GM18867 (cell line): ENCODE measurements around the gene MMP8.
"Not testable (repeated sequence)": the region's sequence is repeated elsewhere in the genome, so short reads cannot be mapped to it uniquely, and the experiment has no call there.

Source experiments
- ATAC-seq: cut with Tn5 transposase; IDR thresholded peaks from one replicate; pipeline ENCODE4 v1.9.1; 2021; ENCODE audit warnings: mild to moderate bottlenecking, moderate library complexity; ENCODE audit not compliant: unreplicated experiment

Gene MMP8

DNA sequence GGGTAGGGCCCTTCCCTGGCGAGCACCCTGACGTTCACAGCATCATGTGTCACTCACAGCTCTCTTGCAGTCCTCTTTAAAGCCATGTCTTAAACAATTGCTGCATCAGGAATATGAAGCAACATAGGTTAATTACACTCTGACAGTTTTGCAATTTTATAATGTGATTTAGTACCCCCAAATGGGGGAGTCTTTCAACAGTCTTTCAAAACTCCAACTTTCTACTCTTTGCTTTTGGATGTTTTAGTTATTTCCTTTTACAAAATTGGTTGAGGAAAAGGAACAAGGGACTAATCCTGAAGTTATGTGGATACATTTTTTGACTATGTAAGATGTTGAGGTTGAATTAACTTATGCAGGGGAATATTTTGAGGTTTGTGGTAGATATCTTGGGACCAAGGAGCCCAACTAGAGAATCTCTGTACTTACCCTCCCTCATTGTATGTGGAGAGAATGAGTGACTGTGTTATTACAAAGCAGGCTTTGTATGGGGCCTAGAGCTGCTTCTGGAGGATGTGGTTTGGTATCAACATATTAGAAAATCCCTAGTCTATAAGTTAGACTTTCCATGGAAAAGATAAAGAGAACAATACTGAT lies at the start of gene MMP8:
Gene MMP8, minus strand, starts transcription at position 51 of the 597 bp plus-strand sequence. CDS start 99 bp downstream, outside the sequence.
- no peak for ATAC-seq

GRCh38 chr11:102773386-102773785 lies 48.6 kb upstream of the MMP8 start:
- ATAC-seq = no peak

DNA sequence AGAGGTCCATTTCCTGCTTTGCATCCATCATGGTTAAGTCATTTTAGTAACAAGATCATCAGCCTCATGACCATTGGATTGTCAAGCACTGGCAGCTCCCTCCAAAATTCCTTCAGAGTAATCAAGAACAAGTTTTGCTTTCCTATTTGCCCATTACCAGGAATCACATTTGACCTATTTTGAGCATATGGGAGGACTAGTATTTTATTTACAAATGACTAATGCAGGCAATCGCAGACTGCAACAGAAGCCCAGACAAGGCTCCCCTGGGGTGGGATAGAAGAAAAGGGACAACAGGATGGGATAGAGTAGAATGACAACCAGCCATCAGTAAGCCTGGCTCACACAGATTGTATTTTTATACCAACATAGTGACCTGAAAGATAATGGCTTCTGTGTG lies 46.6 kb upstream of the MMP8 start:
- ATAC-seq = no peak

- ATAC-seq = no peak
Observed at GRCh38 chr11:102770191-102770590, 45.4 kb upstream of the MMP8 start.

- no peak for ATAC-seq
Observed at GRCh38 chr11:102767800-102768199, 43.0 kb upstream of the MMP8 start.

DNA sequence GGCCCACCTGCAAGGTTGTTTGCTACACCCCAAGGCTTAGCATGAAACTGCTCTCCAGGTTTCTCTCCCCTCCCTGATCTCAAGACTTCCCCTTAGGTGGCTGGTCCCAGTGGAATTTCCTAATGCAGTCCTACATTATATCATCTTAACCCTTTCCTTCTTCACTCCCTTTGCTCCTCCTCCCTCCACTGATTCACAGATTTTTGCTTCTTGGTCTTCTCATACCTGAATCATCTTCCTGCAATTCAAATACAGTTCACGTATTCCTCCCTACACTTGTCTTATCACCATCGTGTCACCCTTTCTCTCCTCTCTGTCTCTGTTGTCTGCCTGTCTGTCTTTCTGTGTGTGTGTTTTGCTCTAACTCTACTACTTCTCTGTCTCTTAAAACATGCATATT lies 38.7 kb upstream of the MMP8 start:
- no peak for ATAC-seq

- no peak for ATAC-seq
Observed at GRCh38 chr11:102762361-102762767, 37.6 kb upstream of the MMP8 start.

DNA sequence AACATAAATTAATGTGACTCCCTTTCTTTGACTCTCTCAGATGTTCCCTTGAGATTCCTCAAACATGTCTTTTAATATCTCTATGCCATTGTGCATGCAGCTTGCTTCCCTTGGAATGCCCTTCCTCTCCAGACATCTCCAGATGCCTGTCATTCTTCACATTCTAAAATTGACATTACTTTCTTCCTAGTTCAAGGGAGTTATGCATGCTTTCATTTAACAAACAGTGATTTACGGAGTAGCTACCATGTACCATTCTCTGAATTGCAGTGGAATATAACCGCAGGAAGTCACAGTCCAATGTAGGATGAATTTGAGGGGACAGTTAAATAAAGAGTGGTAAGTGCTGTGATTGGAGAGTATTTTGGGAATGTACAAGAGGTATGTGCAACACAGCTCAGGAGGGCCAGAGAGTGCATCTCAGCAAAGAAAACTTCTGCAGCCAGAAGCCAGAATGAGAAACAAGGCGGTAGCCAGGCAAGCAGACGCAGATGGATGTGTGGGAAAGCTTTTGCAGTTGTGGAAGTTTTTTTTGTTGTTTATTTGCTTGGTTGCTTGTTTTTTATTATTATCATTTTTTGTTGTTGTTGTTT lies 37.0 kb upstream of the MMP8 start:
- no peak for ATAC-seq

GRCh38 chr11:102760344-102761035 lies 35.7 kb upstream of the MMP8 start:
- ATAC-seq = no peak

- no peak for ATAC-seq
Observed at GRCh38 chr11:102757823-102758549, 33.2 kb upstream of the MMP8 start.

- no peak for ATAC-seq
Observed at GRCh38 chr11:102753267-102753666, 28.5 kb upstream of the MMP8 start.

GRCh38 chr11:102751673-102752072 lies 26.9 kb upstream of the MMP8 start:
- ATAC-seq = no peak

DNA sequence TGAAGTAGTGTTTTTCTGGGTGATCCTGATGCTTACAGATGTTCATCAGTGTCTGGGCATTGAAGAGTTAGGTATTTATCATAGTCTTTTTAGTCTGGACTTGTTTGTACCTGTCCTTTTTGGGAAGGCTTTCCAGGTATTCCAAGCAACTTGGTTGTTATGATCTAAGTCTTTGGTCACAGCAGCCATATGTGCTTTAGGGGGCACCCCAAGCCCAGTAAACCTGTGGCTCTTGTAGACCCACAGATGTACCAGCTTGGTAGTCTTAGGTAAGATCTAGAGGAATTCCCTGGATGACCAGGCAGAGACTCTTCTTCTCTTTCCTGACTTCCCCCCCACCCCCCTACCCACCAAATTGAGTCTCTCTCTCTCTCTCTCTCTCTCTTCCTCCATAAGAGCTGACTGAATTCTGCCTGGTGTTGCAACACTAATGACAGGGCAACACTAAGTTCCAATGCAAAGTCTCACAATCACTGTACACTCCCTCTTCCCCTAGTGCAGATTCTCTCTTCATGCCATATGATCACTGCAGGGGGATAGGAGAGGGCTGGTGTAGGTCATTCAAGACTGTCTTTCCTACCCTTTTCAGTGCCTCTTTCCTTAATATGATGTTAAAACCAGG lies 24.5 kb upstream of the MMP8 start:
- ATAC-seq = no peak

- ATAC-seq = not testable (repeated sequence)
Observed at GRCh38 chr11:102746746-102747578, 22.2 kb upstream of the MMP8 start.

GRCh38 chr11:102734650-102735049 lies 9.9 kb upstream of the MMP8 start:
- no peak for ATAC-seq

DNA sequence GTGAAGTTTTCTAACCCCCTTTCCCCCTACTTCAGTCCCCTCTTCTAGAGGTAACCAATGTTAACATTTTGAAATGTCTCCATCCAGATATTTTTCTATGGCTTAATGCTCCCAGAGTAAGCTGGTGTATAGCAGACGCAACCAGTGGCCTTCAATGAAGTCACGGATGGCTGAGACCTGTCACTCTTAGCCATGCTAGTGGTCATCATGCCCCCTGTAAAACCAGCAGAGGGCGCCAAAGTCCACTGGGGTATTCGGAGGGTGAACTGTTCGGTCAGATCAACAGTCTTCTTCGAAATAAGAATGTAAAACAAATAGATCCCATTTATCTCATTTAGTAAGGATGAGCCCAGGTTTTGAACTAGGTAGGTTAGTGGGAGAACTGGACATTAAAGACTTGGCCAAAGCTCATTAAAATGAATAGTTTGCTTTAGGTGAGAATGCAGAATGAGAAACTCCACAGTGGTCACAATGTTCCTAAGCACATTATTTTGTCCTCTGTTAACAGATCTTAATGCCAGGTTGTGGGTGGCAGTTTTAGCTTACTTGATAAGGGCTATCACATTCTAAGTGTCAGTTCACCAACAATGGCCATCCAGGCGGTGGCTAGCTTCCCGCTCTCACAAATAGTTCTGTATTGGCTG lies 8.6 kb upstream of the MMP8 start:
- ATAC-seq = peak; percentile 97

GRCh38 chr11:102730944-102731343 lies 6.2 kb upstream of the MMP8 start:
- not testable (repeated sequence) for ATAC-seq

- no peak for ATAC-seq
Observed at GRCh38 chr11:102729849-102730815, 5.4 kb upstream of the MMP8 start.

DNA sequence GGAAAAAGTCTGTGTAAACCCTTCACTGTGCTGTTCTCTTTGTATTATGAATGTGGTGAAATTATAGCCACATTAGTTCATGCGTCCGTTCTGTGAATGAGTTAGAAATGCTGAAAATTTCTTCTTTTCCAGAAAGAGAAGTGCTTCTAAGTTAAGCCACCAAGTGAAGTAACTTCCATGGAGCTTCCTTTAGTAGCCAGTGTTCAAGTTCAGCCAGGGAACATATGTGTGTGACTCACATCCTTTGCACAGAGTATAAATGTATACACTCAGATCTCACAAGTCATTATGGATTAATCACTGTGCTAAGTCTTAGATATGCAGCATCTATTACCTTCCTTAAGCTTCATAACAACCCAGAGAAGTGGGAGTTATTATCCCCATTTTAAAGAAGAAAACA lies 3.1 kb upstream of the MMP8 start:
- ATAC-seq = no peak
